NCI-H2107 treated with DMSO at 0.1 percent for 48 hours (cell line): ENCODE results near the gene WTIP.
A peak's percentile ranks its signal among the peaks of the same experiment; 100 is the strongest.
"Not testable (repeated sequence)": the region's sequence is repeated elsewhere in the genome, so short reads cannot be mapped to it uniquely, and the experiment has no call there.

Source experiments
- DNase-seq: peaks from one replicate; lab custom pipeline; 2025; ENCODE audit not compliant: unreplicated experiment; lab: John Stamatoyannopoulos, UW

Gene WTIP

GRCh38 chr19:34480971-34481841, at the start of gene WTIP:
Gene WTIP (plus strand): TSS chr19:34481758. CDS start chr19:34481975, 217 bp downstream.
- DNase-seq: no peak

GRCh38 chr19:34432797-34433196, 48.8 kb upstream of the WTIP start:
- DNase-seq: no peak

- no peak for DNase-seq
Observed at GRCh38 chr19:34436716-34437115, 44.8 kb upstream of the WTIP start.

- no peak for DNase-seq
Observed at GRCh38 chr19:34448191-34448590, 33.4 kb upstream of the WTIP start.

- DNase-seq: no peak
Observed at GRCh38 chr19:34452723-34453122, 28.8 kb upstream of the WTIP start.

- no peak for DNase-seq
Observed at GRCh38 chr19:34454091-34454490, 27.5 kb upstream of the WTIP start.

- DNase-seq: no peak
Observed at GRCh38 chr19:34454685-34455084, 26.9 kb upstream of the WTIP start.

- not testable (repeated sequence) for DNase-seq
Observed at GRCh38 chr19:34455783-34456480, 25.6 kb upstream of the WTIP start.

GRCh38 chr19:34457446-34457845, 24.1 kb upstream of the WTIP start:
- DNase-seq: no peak

GRCh38 chr19:34458677-34459076, 22.9 kb upstream of the WTIP start:
- no peak for DNase-seq

GRCh38 chr19:34459614-34460013, 21.9 kb upstream of the WTIP start:
- no peak for DNase-seq

GRCh38 chr19:34461375-34462100, 20.0 kb upstream of the WTIP start:
- no peak for DNase-seq

GRCh38 chr19:34464785-34465184, 16.8 kb upstream of the WTIP start:
- not testable (repeated sequence) for DNase-seq

- no peak for DNase-seq
Observed at GRCh38 chr19:34468409-34468808, 13.1 kb upstream of the WTIP start.

- DNase-seq: not testable (repeated sequence)
Observed at GRCh38 chr19:34469026-34469425, 12.5 kb upstream of the WTIP start.

GRCh38 chr19:34471906-34472700, 9.5 kb upstream of the WTIP start:
- no peak for DNase-seq

GRCh38 chr19:34474233-34474989, 7.1 kb upstream of the WTIP start:
- peak; percentile 31 for DNase-seq

- no peak for DNase-seq
Observed at GRCh38 chr19:34475026-34475974, 6.3 kb upstream of the WTIP start.
